Glomerular endothelial cell (primary cell): ENCODE data around the gene CTRB1. TPM values are rescaled to one million over a fixed set of nuclear protein-coding genes. Genes with fewer than 3 reads are reported as not detected.

Experiments
- DNase-seq: peaks from one replicate; pipeline ENCODE4 v3.0.0-alpha.2; 2011; ENCODE audit warnings: low read depth, low spot score; ENCODE audit errors: extremely low read depth
- total RNA-seq: library from RNA; depleted of rRNA; stranded (reverse); fragments of >200 nt; gene quantifications from 2 replicates; pipeline ENCODE4 v1.2.3, GENCODE V29; 2015

Gene CTRB1
- total RNA-seq, 1 donor from 2014 or later, result not detected

GRCh38 chr16:75224306-75225082, 5.7 kb downstream of the CTRB1 start:
- DNase-seq, result no peak

DNA sequence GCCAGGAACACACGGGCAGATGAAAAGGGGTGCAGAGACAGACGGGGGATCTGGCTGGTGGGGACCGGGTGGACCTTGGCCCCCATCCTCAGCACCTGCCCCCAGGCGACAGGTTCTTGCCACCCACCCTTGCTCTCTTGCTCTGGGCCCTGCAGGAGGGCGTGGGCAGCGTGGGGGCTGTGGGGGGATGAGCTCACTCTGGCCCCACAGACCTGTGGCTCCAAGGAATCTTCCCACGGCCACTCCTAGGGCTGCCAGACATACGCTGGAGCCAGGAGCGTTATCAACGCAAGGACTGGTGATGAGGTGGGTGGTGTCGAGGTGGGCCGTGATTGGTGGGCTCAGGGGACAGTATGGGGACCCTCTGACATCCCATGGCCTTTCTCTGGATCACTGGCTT, 6.3 kb downstream of the CTRB1 start:
- no peak for DNase-seq

DNA sequence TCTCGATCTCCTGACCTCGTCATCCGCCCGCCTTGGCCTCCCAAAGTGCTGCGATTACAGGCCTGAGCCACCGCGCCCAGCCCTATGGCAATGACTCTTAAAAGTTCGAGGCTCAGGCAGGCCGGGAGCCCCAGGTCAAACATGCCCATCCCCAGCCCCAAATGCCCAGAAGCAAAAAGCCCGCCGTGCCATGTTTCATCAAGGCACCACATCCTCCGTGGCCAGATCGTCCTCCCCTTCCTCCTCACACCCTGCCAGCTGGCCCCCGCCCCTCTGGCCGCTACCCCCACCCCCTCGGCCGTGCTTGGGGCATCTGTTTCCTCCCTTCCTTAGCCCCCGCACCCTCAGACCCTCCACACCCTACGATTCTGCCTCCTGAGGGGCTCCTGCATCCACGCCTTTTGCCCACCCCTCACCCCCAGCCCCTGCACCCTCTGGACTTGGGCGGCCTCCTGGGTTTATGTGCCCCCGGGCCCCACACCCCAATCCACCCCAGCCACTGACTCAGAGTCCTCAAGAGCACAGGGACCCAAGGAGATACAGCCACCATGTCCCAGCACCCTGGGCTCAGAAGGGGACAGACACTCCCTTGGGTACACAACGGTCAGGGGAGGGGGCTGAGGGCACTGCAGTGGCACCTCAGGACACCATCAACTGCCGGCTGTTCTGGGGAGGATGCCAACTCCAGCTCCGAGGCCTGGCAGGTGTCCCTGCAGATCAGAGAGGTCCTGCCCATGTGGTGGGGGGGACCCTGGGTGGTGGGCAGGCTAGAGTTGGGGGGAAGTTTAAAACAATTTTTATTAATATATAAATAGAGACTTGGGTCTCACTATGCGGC, 7.1 kb downstream of the CTRB1 start:
- no peak for DNase-seq

DNA sequence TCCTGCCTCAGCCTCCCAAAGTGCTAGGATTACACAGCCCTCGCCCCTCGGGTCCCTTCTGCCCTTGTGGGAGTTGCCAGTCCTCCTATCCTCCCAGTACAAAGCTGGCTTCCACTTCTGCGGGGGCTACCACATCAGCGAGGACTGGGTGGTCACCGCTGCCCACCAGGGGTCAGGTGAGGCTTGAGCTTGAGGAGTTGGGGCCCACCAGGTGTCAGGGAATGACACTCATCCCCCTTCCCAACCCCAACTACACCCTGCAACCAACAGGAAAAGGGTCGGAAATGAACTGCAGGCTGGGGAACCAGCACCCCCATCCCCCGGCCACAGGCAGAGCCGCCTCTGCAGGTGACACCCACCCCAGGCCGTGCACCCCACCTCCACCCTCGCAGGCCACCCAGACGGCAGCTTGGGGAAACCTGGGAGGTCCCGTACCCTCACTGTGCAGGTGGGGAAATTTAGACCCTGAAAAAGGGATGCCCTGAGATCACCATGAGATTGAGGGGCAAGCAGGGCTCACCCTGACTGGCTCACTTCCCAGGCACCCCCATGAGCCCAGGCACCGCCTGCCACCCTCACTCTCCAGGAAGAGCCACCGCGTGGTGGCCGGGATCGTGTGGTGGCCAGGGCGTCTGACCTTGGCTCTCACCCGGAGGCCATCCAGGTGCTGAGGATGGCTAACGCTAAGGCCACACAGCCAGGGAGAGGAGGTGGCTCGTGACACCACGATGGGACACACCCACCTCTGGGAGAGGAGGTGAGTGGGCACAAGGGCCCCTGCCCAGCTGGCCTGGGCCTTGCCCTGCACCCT, 8.0 kb downstream of the CTRB1 start:
- DNase-seq, result no peak

- DNase-seq, result no peak
These were observed 8.8 kb downstream of the CTRB1 start for GRCh38 chr16:75227361-75228142.

GRCh38 chr16:75228143-75228976, 9.6 kb downstream of the CTRB1 start:
- DNase-seq, result no peak

DNA sequence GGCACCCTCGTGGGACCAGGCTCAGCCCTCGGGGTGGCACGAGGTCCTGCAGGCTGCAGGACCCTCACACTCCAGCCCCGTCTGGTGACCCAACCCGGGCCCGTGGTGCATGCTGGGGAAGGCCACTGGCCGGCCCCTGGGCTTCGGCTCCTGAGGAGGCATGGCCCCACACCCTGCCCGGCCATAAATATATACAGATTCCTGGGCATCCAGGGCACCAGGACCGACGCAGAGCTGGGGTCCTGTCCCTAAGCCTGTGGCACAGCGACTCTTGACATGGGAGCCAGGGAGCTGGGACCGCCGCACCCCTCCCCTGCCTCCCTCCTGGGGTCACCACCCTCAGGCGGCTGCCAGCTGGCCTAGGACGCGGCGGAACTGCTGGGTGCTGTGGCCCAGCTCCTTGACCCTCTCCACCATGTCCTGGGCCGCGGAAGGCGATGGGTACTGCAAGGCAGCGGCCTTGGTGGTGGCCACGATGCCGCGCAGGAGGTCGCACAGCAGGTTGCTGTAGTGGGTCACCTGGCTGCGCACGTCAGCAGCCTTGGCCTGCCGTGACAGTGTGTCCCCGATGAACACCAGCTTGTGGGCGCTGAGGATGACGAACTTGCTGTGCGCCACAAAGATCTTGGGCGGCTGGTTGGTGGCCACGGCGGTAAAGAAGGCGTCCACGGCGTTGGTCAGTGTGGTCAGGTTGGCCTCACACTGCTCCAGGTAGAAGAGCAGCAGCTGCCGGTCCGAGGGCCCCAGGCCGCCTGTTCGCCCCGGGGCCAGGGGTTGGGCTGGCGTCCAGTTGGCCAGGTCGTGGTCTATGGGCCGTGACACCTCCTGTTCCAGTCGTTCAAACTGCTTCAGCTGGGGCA, 10.6 kb downstream of the CTRB1 start:
- DNase-seq, result no peak

DNA sequence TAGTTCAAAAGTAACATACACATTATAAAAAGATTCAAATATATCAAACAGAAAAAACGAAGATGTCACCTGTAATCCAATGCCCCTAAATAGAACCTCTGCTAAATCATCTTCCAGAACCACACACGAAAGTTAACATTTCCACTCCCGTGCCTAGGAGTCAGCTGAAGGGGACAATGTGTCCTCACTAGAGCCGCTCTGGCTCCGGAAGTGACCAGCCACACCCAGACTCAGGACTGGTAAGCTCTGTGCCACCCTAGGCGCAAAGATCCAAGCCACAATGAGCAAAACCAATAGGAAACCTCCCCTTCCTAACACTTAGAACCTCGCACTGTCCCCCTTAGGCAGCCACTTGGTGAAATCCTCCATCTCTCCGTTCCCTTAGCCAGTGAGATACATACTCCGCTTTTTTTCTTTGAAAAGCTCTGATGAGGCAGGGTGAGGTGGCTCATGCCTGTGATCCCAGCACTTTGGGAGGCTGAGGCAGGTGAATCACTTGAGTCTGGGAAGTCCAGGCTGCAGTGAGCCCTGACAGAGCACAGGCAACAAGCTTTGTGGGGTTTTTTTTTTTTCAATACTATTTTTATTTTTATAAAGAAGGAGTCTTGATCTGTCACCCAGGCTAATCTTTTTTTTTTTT, 11.8 kb downstream of the CTRB1 start:
- DNase-seq, result no peak

DNA sequence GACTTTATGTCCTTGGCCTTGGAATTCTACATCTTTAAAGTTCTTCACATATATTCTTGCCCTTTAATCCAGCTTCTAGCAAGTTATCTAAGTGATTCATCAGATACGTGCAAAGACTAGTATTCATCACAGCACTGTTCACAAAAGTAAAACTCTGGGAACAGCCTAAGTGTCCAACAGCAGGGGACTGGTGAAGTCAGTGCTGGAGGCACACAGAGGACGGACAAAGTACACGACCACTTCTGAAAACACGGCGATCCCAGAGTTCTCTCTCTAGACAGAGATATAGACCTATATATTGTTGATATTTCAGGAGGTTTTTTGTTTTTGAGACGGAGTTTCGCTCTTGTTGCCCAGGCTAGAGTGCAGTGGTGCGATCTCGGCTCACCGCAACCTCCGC, 12.8 kb downstream of the CTRB1 start:
- no peak for DNase-seq

GRCh38 chr16:75233611-75233938, 14.8 kb downstream of the CTRB1 start:
- DNase-seq, result no peak

GRCh38 chr16:75234856-75235696, 16.3 kb downstream of the CTRB1 start:
- no peak for DNase-seq

DNA sequence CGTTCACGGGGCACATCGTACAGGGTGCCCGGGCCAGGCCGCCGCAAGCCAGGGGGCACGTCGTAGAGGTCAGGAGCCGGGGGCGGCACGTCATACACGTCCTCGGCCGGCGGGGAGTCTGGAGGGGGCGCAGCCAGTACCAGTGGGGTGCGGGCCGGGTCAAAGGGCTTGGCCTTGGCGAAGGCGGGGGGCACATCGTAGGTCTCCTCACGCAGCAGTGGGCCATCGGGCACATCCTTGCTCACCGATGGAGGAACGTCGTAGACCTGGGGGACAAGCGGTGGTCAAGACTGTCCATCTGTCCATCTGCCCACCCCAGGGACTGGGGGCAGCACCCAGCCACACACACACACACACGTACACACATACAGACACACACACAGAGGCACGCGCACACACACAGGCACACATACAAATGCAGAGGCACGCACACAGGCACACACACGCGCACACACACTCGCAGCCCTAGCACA, 17.0 kb downstream of the CTRB1 start:
- no peak for DNase-seq

DNA sequence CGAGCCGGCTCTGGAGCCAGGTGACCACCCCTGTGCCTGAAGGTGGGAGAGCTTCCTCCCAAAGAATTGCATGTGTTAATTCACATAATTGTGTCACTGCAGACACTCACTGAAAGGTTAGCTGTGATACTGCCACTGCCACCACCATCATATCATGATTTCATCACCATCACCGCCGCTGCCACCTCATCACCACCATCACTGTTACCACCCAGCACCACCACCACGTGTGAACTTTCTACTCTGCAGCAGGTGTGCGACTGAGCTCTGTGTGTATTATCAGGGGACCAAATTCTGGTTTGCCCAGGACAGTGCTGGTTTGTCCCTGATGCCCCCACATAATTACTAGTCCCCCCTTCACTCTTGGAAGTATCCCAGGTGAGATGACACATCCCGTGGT, 17.4 kb downstream of the CTRB1 start:
- no peak for DNase-seq

DNA sequence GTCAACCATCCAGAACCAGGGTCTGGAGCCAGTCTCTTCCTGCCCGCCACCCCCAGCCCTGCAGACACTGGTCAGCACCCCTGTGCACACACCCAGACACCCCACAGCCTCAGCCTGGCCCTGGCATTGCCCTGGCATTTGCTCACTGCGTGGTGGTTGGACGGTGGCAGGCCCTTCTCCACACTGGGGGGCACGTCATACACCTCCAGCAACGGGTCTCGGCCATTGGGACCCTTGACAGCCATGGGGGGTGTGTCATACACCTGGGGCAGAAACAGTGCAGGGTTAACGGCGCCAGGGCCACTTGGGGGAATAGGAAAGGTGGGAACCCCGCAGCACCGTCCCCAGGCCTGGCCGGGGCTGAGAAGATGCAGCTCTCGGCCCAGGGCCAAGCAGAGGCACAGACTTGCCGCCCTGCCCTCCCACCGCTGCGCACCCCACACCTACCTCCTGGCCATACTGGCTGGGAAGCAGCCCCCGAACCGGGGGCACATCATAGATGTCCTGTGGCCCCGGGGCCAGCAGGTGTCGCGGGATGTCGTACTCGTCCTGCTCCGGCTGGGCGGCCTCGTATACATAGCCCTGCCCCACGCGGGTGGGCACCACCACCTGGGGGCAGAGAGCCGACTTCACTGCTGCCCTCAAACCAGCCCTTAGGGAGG, 18.1 kb downstream of the CTRB1 start:
- DNase-seq, result no peak

DNA sequence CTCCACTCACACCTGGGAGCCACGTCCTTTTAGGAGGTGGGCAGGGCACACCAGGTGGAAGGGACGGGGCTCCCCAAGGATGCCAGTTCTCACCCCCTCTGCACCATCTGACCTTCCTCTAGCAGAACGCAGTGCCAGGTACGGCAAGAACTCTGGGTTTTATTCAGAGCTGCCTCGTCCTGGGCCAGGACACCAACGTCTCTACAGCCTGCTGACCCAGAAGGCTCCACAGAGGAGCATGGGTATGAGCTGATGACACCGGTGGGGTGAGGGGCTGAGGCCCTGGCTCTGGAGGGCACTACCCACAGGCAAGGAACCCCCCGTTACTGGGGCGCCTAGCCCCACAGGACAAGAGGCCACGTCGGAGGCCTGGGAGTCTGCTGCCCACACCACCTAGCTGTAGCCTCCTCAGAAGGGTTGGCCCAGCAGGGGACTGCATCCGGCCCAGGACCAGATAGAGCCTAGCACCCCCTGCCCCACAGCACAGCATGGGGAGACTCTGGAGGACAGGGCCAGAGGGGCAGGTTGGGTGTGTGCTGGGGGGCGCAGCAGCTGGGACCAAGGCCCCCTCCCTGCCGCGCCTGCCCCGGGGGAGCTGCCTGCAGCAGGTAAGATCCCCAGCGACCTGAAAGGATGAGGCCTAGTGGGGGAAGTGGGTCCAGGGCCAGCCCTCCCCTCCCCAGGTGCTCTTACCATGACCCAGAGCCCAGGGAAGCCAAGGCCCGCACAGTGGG, 18.8 kb downstream of the CTRB1 start:
- DNase-seq, result no peak
